IMR-90 (cell line): ENCODE results near the gene SOST. TPM values are rescaled to one million over a fixed set of nuclear protein-coding genes. Genes with fewer than 3 reads are reported as not detected.

ENCODE experiments used
- ATAC-seq: fragments of 200-7000 bp; cut with Tn5 transposase; 2 replicates; pipeline ENCODE4 v1.9.1; 2020; ENCODE audit warnings: low read depth, mild to moderate bottlenecking, moderate library complexity
- BruUV-seq: library from RNA; stranded (reverse); fragments of 400-500 nt; replicated peaks from 2 replicates; lab custom pipeline; 2021; lab: Mats Ljungman, UMichigan
- CTCF ChIA-PET: fragments of 300-600 bp; formaldehyde crosslinking; extraction: SDS; loops from one replicate; lab custom pipeline; 2021; ENCODE audit warnings: antibody characterized with exemption; lab: Yijun Ruan, JAX
- POLR2A ChIA-PET: fragments of 300-600 bp; sonication (Branson Sonifier 250); formaldehyde crosslinking; loops from one replicate; lab custom pipeline; 2022; ENCODE audit warnings: antibody characterized with exemption; ENCODE audit not compliant: unreplicated experiment; lab: Charles Lee
- DNase-seq: peaks from one replicate; pipeline ENCODE4 v3.0.0; 2013
- H2AFZ ChIP-seq: replicated peaks from 2 replicates; pipeline ENCODE3; 2013; ENCODE audit warnings: low read length, mild to moderate bottlenecking; ENCODE audit not compliant: poor library complexity
- H2AK5ac ChIP-seq: 2 replicates; pipeline ENCODE4 v1.6.1; 2013; ENCODE audit warnings: low read depth, low read length, inconsistent platforms
- H2AK9ac ChIP-seq: replicated peaks from 2 replicates; pipeline ENCODE3; 2013; ENCODE audit warnings: mild to moderate bottlenecking, low read depth, low read length, moderate library complexity; ENCODE audit not compliant: poor library complexity
- H2BK120ac ChIP-seq: 2 replicates; pipeline ENCODE4 v1.6.1; 2013; ENCODE audit warnings: low read depth, low read length, inconsistent platforms
- H2BK15ac ChIP-seq: 3 replicates; pipeline ENCODE4 v1.6.1; 2013; ENCODE audit warnings: low read depth, low read length, inconsistent platforms
- H2BK20ac ChIP-seq: 2 replicates; pipeline ENCODE4 v1.6.1; 2013; ENCODE audit warnings: low read depth, mild to moderate bottlenecking, inconsistent platforms, low read length, moderate library complexity
- H2BK5ac ChIP-seq: 2 replicates; pipeline ENCODE4 v1.6.1; 2013; ENCODE audit warnings: mild to moderate bottlenecking, low read depth, low read length, inconsistent platforms; ENCODE audit not compliant: poor library complexity, severe bottlenecking
- H3K14ac ChIP-seq: replicated peaks from 2 replicates; pipeline ENCODE4 v1.6.1; 2013; ENCODE audit warnings: low read depth, low read length, inconsistent platforms
- H3K18ac ChIP-seq: 2 replicates; pipeline ENCODE4 v1.6.1; 2013; ENCODE audit warnings: low read depth, low read length, control low read depth
- H3K23ac ChIP-seq: 2 replicates; pipeline ENCODE4 v1.6.1; 2013; ENCODE audit warnings: low read depth, low read length, inconsistent platforms
- H3K27ac ChIP-seq: 2 replicates; pipeline ENCODE4 v1.5.1; 2013; ENCODE audit warnings: mild to moderate bottlenecking, control low read depth, low read length; ENCODE audit not compliant: insufficient read depth
- H3K27me3 ChIP-seq: 2 replicates; pipeline ENCODE4 v1.6.1; 2013; ENCODE audit warnings: low read length; ENCODE audit not compliant: control insufficient read depth, insufficient read depth
- H3K36me3 ChIP-seq: 2 replicates; pipeline ENCODE4 v1.6.1; 2013; ENCODE audit warnings: low read length, mixed read lengths; ENCODE audit not compliant: control insufficient read depth, insufficient read depth
- H3K4ac ChIP-seq: 2 replicates; pipeline ENCODE4 v1.6.1; 2013; ENCODE audit warnings: low read depth, low read length, inconsistent platforms
- H3K4me1 ChIP-seq: 2 replicates; pipeline ENCODE4 v1.6.1; 2013; ENCODE audit warnings: low read length, mixed read lengths; ENCODE audit not compliant: control insufficient read depth, insufficient read depth
- H3K4me2 ChIP-seq: 2 replicates; pipeline ENCODE4 v1.6.1; 2013; ENCODE audit warnings: low read depth, mild to moderate bottlenecking, control low read depth, low read length, moderate library complexity
- H3K4me3 ChIP-seq: 2 replicates; pipeline ENCODE4 v1.5.1; 2013; ENCODE audit warnings: low read depth, mild to moderate bottlenecking, control low read depth, low read length, moderate library complexity; ENCODE audit not compliant: insufficient read depth
- H3K56ac ChIP-seq: 2 replicates; pipeline ENCODE4 v1.6.1; 2013; ENCODE audit warnings: low read length, inconsistent platforms; ENCODE audit not compliant: insufficient read depth; ENCODE audit errors: extremely low read depth
- H3K79me1 ChIP-seq, 2 experiments: 2 replicates each; pipeline ENCODE4 v1.6.1; 2013; ENCODE audit warnings: low read length in 2 of 2, inconsistent platforms in 1 of 2, low read depth in 1 of 2
- H3K9ac ChIP-seq: 2 replicates; pipeline ENCODE4 v1.6.1; 2013; ENCODE audit warnings: low read depth, low read length, control low read depth
- H3K9me1 ChIP-seq: 2 replicates; pipeline ENCODE4 v1.6.1; 2013; ENCODE audit warnings: low read length, inconsistent platforms; ENCODE audit not compliant: insufficient read depth
- H3K9me3 ChIP-seq: 2 replicates; pipeline ENCODE4 v1.6.1; 2013; ENCODE audit warnings: low read length; ENCODE audit not compliant: control insufficient read depth, insufficient read depth
- H4K20me1 ChIP-seq: 2 replicates; pipeline ENCODE4 v1.6.1; 2013; ENCODE audit warnings: low read length, inconsistent platforms; ENCODE audit not compliant: insufficient read depth
- H4K5ac ChIP-seq: 2 replicates; pipeline ENCODE4 v1.6.1; 2013; ENCODE audit warnings: mild to moderate bottlenecking, low read depth, low read length, control low read depth
- H4K8ac ChIP-seq, 2 experiments: 2 replicates each; pipeline ENCODE4 v1.6.1; 2013; ENCODE audit warnings: low read depth in 2 of 2, low read length in 2 of 2, control low read depth in 1 of 2, inconsistent platforms in 1 of 2
- H4K91ac ChIP-seq: 2 replicates; pipeline ENCODE4 v1.6.1; 2013; ENCODE audit warnings: low read depth, low read length, inconsistent platforms; ENCODE audit not compliant: insufficient read depth
- BHLHE40 ChIP-seq: fragments of 150-350 bp; IDR thresholded peaks from 2 replicates; pipeline ENCODE4 v1.6.1; 2016; ENCODE audit warnings: mild to moderate bottlenecking, low read depth, low read length
- CEBPB ChIP-seq: IDR thresholded peaks from 2 replicates; pipeline ENCODE4 v1.6.1; 2012; ENCODE audit warnings: low read depth, low read length, improper control_type of control experiment
- CHD1 ChIP-seq: IDR thresholded peaks from 2 replicates; pipeline ENCODE4 v1.6.1; 2012; ENCODE audit warnings: low read depth, low read length, improper control_type of control experiment
- FOS ChIP-seq: fragments of 150-350 bp; IDR thresholded peaks from 2 replicates; pipeline ENCODE4 v1.6.1; 2016; ENCODE audit warnings: low read depth, low read length
- MAFK ChIP-seq: IDR thresholded peaks from 2 replicates; pipeline ENCODE4 v1.6.1; 2012; ENCODE audit warnings: low read depth, low read length, improper control_type of control experiment
- MXI1 ChIP-seq: IDR thresholded peaks from 2 replicates; pipeline ENCODE4 v1.6.1; 2012; ENCODE audit warnings: low read depth, mild to moderate bottlenecking, low read length, moderate library complexity, borderline replicate concordance
- POLR2A ChIP-seq: IDR thresholded peaks from 2 replicates; pipeline ENCODE4 v1.6.1; 2012; ENCODE audit warnings: mild to moderate bottlenecking, low read depth, low read length
- RAD21 ChIP-seq: IDR thresholded peaks from 2 replicates; pipeline ENCODE4 v1.6.1; 2012; ENCODE audit warnings: low read length, improper control_type of control experiment
- RCOR1 ChIP-seq: IDR thresholded peaks from 2 replicates; pipeline ENCODE4 v1.6.1; 2012; ENCODE audit warnings: mild to moderate bottlenecking, low read length, improper control_type of control experiment; ENCODE audit not compliant: insufficient replicate concordance
- RFX5 ChIP-seq: IDR thresholded peaks from 2 replicates; pipeline ENCODE4 v1.8.0; 2012; ENCODE audit warnings: low read depth, mild to moderate bottlenecking, low read length, moderate library complexity
- SMC3 ChIP-seq: fragments of 150-350 bp; IDR thresholded peaks from 2 replicates; pipeline ENCODE4 v1.6.1; 2016; ENCODE audit warnings: low read depth, mild to moderate bottlenecking, antibody characterized with exemption, low read length, moderate library complexity
- USF2 ChIP-seq: fragments of 150-350 bp; IDR thresholded peaks from 2 replicates; pipeline ENCODE4 v1.6.1; 2017; ENCODE audit warnings: mild to moderate bottlenecking, antibody characterized with exemption, low read length, low read depth
- WGBS, 2 experiments: methylation state at CpG; one replicate each; pipeline versions ENCODE4 v1.1.5 to v1.1.7; 2013; ENCODE audit warnings: missing lambda C conversion rate in 2 of 2; ENCODE audit not compliant: insufficient read length in 1 of 2; ENCODE audit errors: extremely low coverage in 2 of 2; 5-methylcytosine and 5-hydroxymethylcytosine counted together
- dilution Hi-C: fragments of 300-500 bp; cut with HindIII; formaldehyde crosslinking; loops from one replicate; pipeline ENCODE4 v1.14.3; 2018; ENCODE audit warnings: low sequenced_read_pairs; ENCODE audit not compliant: unreplicated experiment
- in situ Hi-C: fragments of 300-500 bp; cut with MboI; formaldehyde crosslinking; loops from 3 replicates; pipeline ENCODE4 v1.14.3; 2019; ENCODE audit warnings: low sequenced_read_pairs, inconsistent platforms, mixed read lengths
- intact Hi-C: fragments of 100-400 bp; cut with micrococcal nuclease; formaldehyde crosslinking; loops from 2 replicates; pipeline ENCODE4 v1.10.0; 2022
- polyA plus RNA-seq, 3 experiments: library from polyadenylated mRNA; depleted of rRNA; stranded (reverse); fragments of >200 nt; gene quantifications; 2 replicates each; pipeline ENCODE4 v1.2.3, GENCODE V29; 2012; ENCODE audit warnings: low replicate concordance in 1 of 3
- total RNA-seq: library from RNA; depleted of rRNA; stranded (reverse); fragments of >200 nt; gene quantifications from 2 replicates; pipeline ENCODE4 v1.2.3, GENCODE V29; 2012
- TF ChIP-seq, protein P1 (sequence below): fragments of 150-350 bp; IDR thresholded peaks from 2 replicates; pipeline ENCODE4 v1.6.1; 2016; ENCODE audit warnings: low read depth, mild to moderate bottlenecking, low read length, moderate library complexity, borderline replicate concordance
- TF ChIP-seq, protein P2 (sequence below): conservative IDR thresholded peaks from 2 replicates; pipeline ENCODE4 v1.5.1; 2012; ENCODE audit warnings: mild to moderate bottlenecking, low read depth, low read length, improper control_type of control experiment

The SOST gene
- total and polyA plus RNA-seq, 2 of the 4 experiments (the other 2 are of a cell fraction), result not detected

- Histone ChIP-seq H2AFZ (no peak overlapping the region), H3K9me1 (peaks cover 3% of the 10 kb centered on the region; the same call in 1 of the 2 replicates), H4K8ac (no peak overlapping the region), H3K4me1 (no peaks in the 10 kb centered on the region), H2BK120ac (no peak overlapping the region), H2BK20ac (no peak overlapping the region), H4K20me1 (no peaks in the 10 kb centered on the region), H3K9me3 (no peaks in the 10 kb centered on the region), H3K4ac (no peak overlapping the region), H3K27ac (no peak overlapping the region), H2AK5ac (no peak overlapping the region), H3K79me1 (no peaks in the 10 kb centered on the region), H2BK15ac (no peak overlapping the region), H2AK9ac (no peak overlapping the region), H3K4me2 (no peak overlapping the region), H4K91ac (no peak overlapping the region), H3K23ac (no peak overlapping the region), H3K18ac (no peak overlapping the region), H2BK5ac (no peak overlapping the region), H3K9ac (no peak overlapping the region), H3K36me3 (no peaks in the 10 kb centered on the region), H3K27me3 (no peaks in the 10 kb centered on the region), H4K5ac (no peak overlapping the region), H3K56ac (no peak overlapping the region), H3K14ac (no peak overlapping the region), H3K4me3 (no peak overlapping the region)
- no TSS peak for BruUV-seq
- intact Hi-C loops (no loop called here), in situ Hi-C loops (no loop called here), dilution Hi-C loops (no loop called here)
- ATAC-seq (0 out of 2 replicates have a peak, but pooled peaks have one; percentile 29), DNase-seq (no peak)
- no peak for TF ChIP-seq USF2
- no peak for TF ChIP-seq CEBPB
- TF ChIP-seq POLR2A, result no peak
- no peak for TF ChIP-seq MAFK
- no peak for TF ChIP-seq FOS
- TF ChIP-seq, protein P1, sequence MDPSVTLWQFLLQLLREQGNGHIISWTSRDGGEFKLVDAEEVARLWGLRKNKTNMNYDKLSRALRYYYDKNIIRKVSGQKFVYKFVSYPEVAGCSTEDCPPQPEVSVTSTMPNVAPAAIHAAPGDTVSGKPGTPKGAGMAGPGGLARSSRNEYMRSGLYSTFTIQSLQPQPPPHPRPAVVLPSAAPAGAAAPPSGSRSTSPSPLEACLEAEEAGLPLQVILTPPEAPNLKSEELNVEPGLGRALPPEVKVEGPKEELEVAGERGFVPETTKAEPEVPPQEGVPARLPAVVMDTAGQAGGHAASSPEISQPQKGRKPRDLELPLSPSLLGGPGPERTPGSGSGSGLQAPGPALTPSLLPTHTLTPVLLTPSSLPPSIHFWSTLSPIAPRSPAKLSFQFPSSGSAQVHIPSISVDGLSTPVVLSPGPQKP, result no peak
- peak; percentile 10; the same call in 1 of the 2 replicates for TF ChIP-seq SMC3
- no peak for TF ChIP-seq RCOR1
- no peak for TF ChIP-seq MXI1
- TF ChIP-seq RFX5, result no peak
- TF ChIP-seq RAD21, result peak; percentile 35
- TF ChIP-seq BHLHE40, result no peak
- TF ChIP-seq CHD1, result no peak
- TF ChIP-seq, protein P2, sequence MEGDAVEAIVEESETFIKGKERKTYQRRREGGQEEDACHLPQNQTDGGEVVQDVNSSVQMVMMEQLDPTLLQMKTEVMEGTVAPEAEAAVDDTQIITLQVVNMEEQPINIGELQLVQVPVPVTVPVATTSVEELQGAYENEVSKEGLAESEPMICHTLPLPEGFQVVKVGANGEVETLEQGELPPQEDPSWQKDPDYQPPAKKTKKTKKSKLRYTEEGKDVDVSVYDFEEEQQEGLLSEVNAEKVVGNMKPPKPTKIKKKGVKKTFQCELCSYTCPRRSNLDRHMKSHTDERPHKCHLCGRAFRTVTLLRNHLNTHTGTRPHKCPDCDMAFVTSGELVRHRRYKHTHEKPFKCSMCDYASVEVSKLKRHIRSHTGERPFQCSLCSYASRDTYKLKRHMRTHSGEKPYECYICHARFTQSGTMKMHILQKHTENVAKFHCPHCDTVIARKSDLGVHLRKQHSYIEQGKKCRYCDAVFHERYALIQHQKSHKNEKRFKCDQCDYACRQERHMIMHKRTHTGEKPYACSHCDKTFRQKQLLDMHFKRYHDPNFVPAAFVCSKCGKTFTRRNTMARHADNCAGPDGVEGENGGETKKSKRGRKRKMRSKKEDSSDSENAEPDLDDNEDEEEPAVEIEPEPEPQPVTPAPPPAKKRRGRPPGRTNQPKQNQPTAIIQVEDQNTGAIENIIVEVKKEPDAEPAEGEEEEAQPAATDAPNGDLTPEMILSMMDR, result peak; percentile 26; the same call in 1 of the 2 replicates
- 100% methylated on average over 2 of the region's 14 CpGs; no CpG with 5 or more reads in 1 of the 2 experiments for WGBS, 2 experiments
- ChIA-PET POLR2A (no interaction called here), CTCF (no interaction called here)
These were observed 31.8 kb upstream of the SOST start for GRCh38 chr17:43790311-43790940.
